Stomach (tissue), 9 donors: ENCODE results near the gene TRIM33. TPM values are rescaled to one million over a fixed set of nuclear protein-coding genes. Genes with fewer than 3 reads are reported as not detected.

Experiments used
- DNase-seq, 2 donors: peaks; one replicate each; pipeline versions ENCODE4 v3.0.0 to v3.0.0-alpha.2; 2013 to 2019
- H3K27ac ChIP-seq, 5 donors: fragments of 200-600 bp in 4 of 5; sonication (generic) in 4 of 5; one replicate each; pipeline ENCODE4 v1.5.1; 2013 to 2019; ENCODE audit warnings: mild to moderate bottlenecking in 1 of 5, moderate library complexity in 1 of 5
- H3K27me3 ChIP-seq, 3 donors: fragments of 200-600 bp; sonication (generic); one replicate each; pipeline ENCODE4 v1.5.1; 2017 to 2019; ENCODE audit warnings: mixed run types in 1 of 3
- H3K36me3 ChIP-seq, 4 donors: fragments of 200-600 bp; sonication (generic); 1 replicate in 3 of 4; 2 replicates in 1 of 4; pipeline ENCODE4 v1.5.1; 2016 to 2019
- H3K4me1 ChIP-seq, 4 donors: fragments of 200-600 bp; sonication (generic); one replicate each; pipeline ENCODE4 v1.5.1; 2016 to 2019
- H3K4me3 ChIP-seq, 4 donors: fragments of 200-600 bp; sonication (generic) in 3 of 4; one replicate each; pipeline ENCODE4 v1.5.1; 2016 to 2019; ENCODE audit warnings: mild to moderate bottlenecking in 1 of 4
- H3K9me3 ChIP-seq, 4 donors: fragments of 200-600 bp; sonication (generic); one replicate each; pipeline ENCODE4 v1.5.1; 2016 to 2019
- EP300 ChIP-seq: sonication (generic); formaldehyde crosslinking; IDR thresholded peaks from one replicate; pipeline ENCODE4 v1.6.1; 2017; ENCODE audit warnings: antibody characterized with exemption
- POLR2A ChIP-seq, 4 donors: fragments of 450-650 bp; IDR thresholded peaks; one replicate each; pipeline ENCODE4 v1.6.1; 2016; ENCODE audit warnings: antibody characterized with exemption in 4 of 4, control low read depth in 2 of 4, mild to moderate bottlenecking in 1 of 4, moderate library complexity in 1 of 4
- POLR2AphosphoS5 ChIP-seq, 3 donors: sonication (generic); formaldehyde crosslinking; IDR thresholded peaks; one replicate each; pipeline ENCODE4 v1.6.1; 2016; ENCODE audit warnings: antibody characterized with exemption in 3 of 3
- WGBS, 5 donors: extraction: QIAGEN DNeasy Blood & Tissue Kit in 3 of 5; methylation state at CpG; one replicate each; pipeline versions ENCODE4 v1.1.5 to v1.1.7; 2013 to 2018; 5-methylcytosine and 5-hydroxymethylcytosine counted together
- intact Hi-C: fragments of 100-400 bp; cut with DNase I; formaldehyde crosslinking; loops from one replicate; pipeline ENCODE4 v1.15.1; 2023; ENCODE audit warnings: low total_unique reads
- polyA plus RNA-seq, 3 donors: library from polyadenylated mRNA; stranded (reverse); fragments of 200-250 nt; gene quantifications; one replicate each; pipeline ENCODE4 v1.2.3, GENCODE V29; 2013
- total RNA-seq, 5 donors: library from RNA; depleted of rRNA; stranded (reverse); fragments of >200 nt; gene quantifications; one replicate each; pipeline versions ENCODE4 v1.1.0 to v1.2.3, GENCODE V29; 2014 to 2016
- TF ChIP-seq, protein P1 (sequence below), 7 experiments: fragments of 450-650 bp in 4 of 7; fragments of 200-600 bp in 3 of 7; sonication (generic) in 3 of 7; IDR thresholded peaks; one replicate each; pipeline ENCODE4 v1.5.1; 2016 to 2019; ENCODE audit warnings: antibody characterized with exemption in 7 of 7, control low read depth in 2 of 7, mild to moderate bottlenecking in 1 of 7
- donor health status: healthy with polysubstance abuse.
- donor health status: Bipolar disorder and iron deficiency.
- donor health status: healthy.

TRIM33 gene
- total and polyA plus RNA-seq, 8 donors, result 7.2 to 211 (median 40.5) TPM

GRCh38 chr1:114512595-114513280, 1.7 kb upstream of the TRIM33 start:
- TF ChIP-seq POLR2A (IDR thresholded peaks at IDR 0.05) (no peak), POLR2AphosphoS5 (IDR thresholded peaks at IDR 0.05) (no peak), EP300 (no peak)
- TF ChIP-seq, protein P1, sequence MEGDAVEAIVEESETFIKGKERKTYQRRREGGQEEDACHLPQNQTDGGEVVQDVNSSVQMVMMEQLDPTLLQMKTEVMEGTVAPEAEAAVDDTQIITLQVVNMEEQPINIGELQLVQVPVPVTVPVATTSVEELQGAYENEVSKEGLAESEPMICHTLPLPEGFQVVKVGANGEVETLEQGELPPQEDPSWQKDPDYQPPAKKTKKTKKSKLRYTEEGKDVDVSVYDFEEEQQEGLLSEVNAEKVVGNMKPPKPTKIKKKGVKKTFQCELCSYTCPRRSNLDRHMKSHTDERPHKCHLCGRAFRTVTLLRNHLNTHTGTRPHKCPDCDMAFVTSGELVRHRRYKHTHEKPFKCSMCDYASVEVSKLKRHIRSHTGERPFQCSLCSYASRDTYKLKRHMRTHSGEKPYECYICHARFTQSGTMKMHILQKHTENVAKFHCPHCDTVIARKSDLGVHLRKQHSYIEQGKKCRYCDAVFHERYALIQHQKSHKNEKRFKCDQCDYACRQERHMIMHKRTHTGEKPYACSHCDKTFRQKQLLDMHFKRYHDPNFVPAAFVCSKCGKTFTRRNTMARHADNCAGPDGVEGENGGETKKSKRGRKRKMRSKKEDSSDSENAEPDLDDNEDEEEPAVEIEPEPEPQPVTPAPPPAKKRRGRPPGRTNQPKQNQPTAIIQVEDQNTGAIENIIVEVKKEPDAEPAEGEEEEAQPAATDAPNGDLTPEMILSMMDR (IDR thresholded peaks at IDR 0.05), result no peak
- 88 to 91% (median 90%) methylated on average over 11 of the region's 11 CpGs for WGBS, 5 donors
- no peaks in the 10 kb centered on the region for H3K27me3 ChIP-seq
- DNase-seq, result no peak
- peaks cover 19 to 38% (median 31%) of the 10 kb centered on the region in 4 donors for H3K4me1 ChIP-seq
- no peaks in the 10 kb centered on the region for H3K36me3 ChIP-seq
- H3K9me3 ChIP-seq, result no peaks in the 10 kb centered on the region
- H3K27ac ChIP-seq, result no peak overlapping the region
- intact Hi-C loops, result no loop called here
- H3K4me3 ChIP-seq, result no peak overlapping the region

GRCh38 chr1:114510274-114511031, 550 bp downstream of the TRIM33 start:
- H3K4me3 ChIP-seq, result peak overlapping the region; percentile 69 to 98 (median 96)
- peaks cover 29 to 57% (median 43%) of the 10 kb centered on the region in 4 donors for H3K4me1 ChIP-seq
- H3K36me3 ChIP-seq, result peaks cover 0 to 5% (median 0%) of the 10 kb centered on the region in 4 donors
- TF ChIP-seq, protein P1 (IDR thresholded peaks at IDR 0.05), result no peak
- no peak for TF ChIP-seq EP300
- TF ChIP-seq POLR2A (IDR thresholded peaks at IDR 0.05), result no peak
- no peak for TF ChIP-seq POLR2AphosphoS5 (IDR thresholded peaks at IDR 0.05)
- peak; percentile 62 to 70 for DNase-seq
- 0 to 1% (median 0%) methylated on average over 40 to 71 of the region's 71 CpGs for WGBS, 5 donors
- intact Hi-C loops, result no loop called here
- no peaks in the 10 kb centered on the region for H3K9me3 ChIP-seq
- H3K27me3 ChIP-seq, result no peaks in the 10 kb centered on the region
- H3K27ac ChIP-seq, result peak overlapping the region; percentile 92 to 100 (median 99)

DNA sequence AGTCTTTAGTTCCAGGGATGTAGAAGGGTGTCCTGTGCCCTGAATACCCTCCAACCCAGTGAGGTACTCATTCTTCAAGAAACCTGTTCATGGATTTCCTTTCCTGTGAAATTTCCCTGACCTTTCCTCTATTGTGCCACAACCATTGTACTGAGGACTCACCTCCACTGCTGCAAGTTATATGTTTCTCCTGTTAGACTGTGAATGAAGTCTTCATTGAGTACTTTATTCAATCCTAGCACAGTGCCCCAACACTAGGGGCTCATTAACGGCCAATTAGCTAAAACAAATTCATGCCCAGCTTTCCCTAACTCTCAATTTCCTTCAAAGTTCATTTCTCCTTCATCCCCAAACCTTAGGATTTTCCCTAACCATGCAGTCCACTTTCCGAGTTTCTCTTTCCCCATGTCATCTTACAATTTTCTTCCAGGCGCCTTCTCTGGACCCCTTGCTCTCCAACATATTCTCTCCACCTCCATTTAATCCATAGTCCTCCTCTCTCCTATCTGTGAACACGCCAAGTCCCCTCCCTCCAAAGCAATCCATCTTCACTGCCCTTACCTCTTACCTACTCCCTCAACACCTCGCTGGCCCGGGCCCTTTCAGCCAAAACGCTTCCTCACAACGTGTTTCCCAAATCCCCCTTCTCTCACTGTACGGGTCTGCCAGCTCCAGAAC, 1.3 kb downstream of the TRIM33 start:
- intact Hi-C loops, result no loop called here
- H3K4me3 ChIP-seq, result peak overlapping the region; percentile 69 to 98 (median 96)
- H3K36me3 ChIP-seq, result peaks cover 0 to 6% (median 0%) of the 10 kb centered on the region in 4 donors
- peak in 1 of 2 donors; percentile 12 for DNase-seq
- no peaks in the 10 kb centered on the region for H3K9me3 ChIP-seq
- TF ChIP-seq POLR2A (IDR thresholded peaks at IDR 0.05) (no peak), EP300 (no peak), POLR2AphosphoS5 (IDR thresholded peaks at IDR 0.05) (no peak)
- TF ChIP-seq, protein P1 (IDR thresholded peaks at IDR 0.05), result no peak
- H3K27ac ChIP-seq, result peak overlapping the region; percentile 92 to 100 (median 99)
- peaks cover 29 to 64% (median 47%) of the 10 kb centered on the region in 4 donors for H3K4me1 ChIP-seq
- WGBS, 5 donors, result 0 to 1% (median 1%) methylated on average over 9 of the region's 9 CpGs
- H3K27me3 ChIP-seq, result no peaks in the 10 kb centered on the region

DNA sequence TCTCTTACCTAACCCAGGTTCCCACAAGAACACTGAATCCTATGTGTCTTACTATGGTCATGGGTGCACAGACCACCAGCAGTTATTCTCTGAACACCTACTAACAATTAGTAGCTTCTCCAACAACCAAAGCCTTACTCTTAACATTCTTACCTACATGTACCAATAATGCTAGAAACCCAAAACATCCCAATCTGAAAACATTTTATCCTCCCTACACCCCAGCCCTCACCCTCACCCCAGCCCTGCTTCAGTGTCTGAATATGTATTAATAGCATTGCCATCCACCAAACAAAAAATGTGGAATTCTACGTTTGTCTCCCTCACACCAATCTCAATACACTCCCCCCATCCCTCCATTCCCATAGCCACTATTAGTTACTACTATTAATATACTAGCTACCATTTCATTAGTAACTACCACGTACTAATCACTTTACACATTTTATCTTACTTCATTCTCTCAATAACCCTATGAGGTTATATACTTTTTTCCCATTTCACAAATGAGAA, 2.6 kb downstream of the TRIM33 start:
- Histone ChIP-seq H3K27ac (no peak overlapping the region), H3K36me3 (peaks cover 0 to 6% (median 0%) of the 10 kb centered on the region in 4 donors), H3K4me1 (peaks cover 29 to 70% (median 48%) of the 10 kb centered on the region in 4 donors), H3K4me3 (peak overlapping the region in 1 of 4 donors; percentile 95), H3K9me3 (no peaks in the 10 kb centered on the region), H3K27me3 (no peaks in the 10 kb centered on the region)
- DNase-seq, result no peak
- intact Hi-C loops, result no loop called here
- TF ChIP-seq POLR2AphosphoS5 (IDR thresholded peaks at IDR 0.05), result no peak
- no peak for TF ChIP-seq POLR2A (IDR thresholded peaks at IDR 0.05)
- TF ChIP-seq, protein P1 (IDR thresholded peaks at IDR 0.05), result no peak
- no peak for TF ChIP-seq EP300
- 46 to 52% (median 49%) methylated on average over 2 of the region's 2 CpGs for WGBS, 5 donors
